Mesothelial cell of epicardium (in vitro differentiated cells): Measurements from ENCODE around the gene NUP214. TPM values are rescaled to one million over a fixed set of nuclear protein-coding genes. Genes with fewer than 3 reads are reported as not detected.

Experiments used
- DNase-seq, 2 experiments: peaks; one replicate each; pipeline ENCODE4 v3.0.0; 2021; ENCODE audit warnings: low spot score in 2 of 2; ENCODE audit not compliant: unreplicated experiment in 2 of 2
- H3K27ac Mint-ChIP-seq: 2 replicates; pipeline ENCODE4 v1.8.0; 2021; ENCODE audit warnings: mixed read lengths
- H3K27me3 Mint-ChIP-seq: 2 replicates; pipeline ENCODE4 v1.8.0; 2021; ENCODE audit warnings: low read depth, mixed read lengths
- H3K36me3 Mint-ChIP-seq: 2 replicates; pipeline ENCODE4 v1.8.0; 2021; ENCODE audit warnings: mixed read lengths
- H3K4me1 Mint-ChIP-seq: 2 replicates; pipeline ENCODE4 v1.8.0; 2021; ENCODE audit warnings: mixed read lengths
- H3K4me3 Mint-ChIP-seq: 2 replicates; pipeline ENCODE4 v1.8.0; 2021; ENCODE audit warnings: mild to moderate bottlenecking, moderate library complexity, mixed read lengths
- H3K9me3 Mint-ChIP-seq: 2 replicates; pipeline ENCODE4 v1.8.0; 2021; ENCODE audit warnings: mixed read lengths
- total RNA-seq: library from RNA; stranded (reverse); gene quantifications from 3 replicates; pipeline ENCODE4 v1.2.1, GENCODE V29; 2021
- TF ChIP-seq, protein P1 (sequence below): fragments of 200-600 bp; sonication (generic); IDR thresholded peaks from one replicate; pipeline ENCODE4 v1.5.0; 2021; ENCODE audit warnings: antibody characterized with exemption; ENCODE audit not compliant: unreplicated experiment

NUP214 gene
- total RNA-seq, 1 donor from 2014 or later = 69.4 TPM

DNA sequence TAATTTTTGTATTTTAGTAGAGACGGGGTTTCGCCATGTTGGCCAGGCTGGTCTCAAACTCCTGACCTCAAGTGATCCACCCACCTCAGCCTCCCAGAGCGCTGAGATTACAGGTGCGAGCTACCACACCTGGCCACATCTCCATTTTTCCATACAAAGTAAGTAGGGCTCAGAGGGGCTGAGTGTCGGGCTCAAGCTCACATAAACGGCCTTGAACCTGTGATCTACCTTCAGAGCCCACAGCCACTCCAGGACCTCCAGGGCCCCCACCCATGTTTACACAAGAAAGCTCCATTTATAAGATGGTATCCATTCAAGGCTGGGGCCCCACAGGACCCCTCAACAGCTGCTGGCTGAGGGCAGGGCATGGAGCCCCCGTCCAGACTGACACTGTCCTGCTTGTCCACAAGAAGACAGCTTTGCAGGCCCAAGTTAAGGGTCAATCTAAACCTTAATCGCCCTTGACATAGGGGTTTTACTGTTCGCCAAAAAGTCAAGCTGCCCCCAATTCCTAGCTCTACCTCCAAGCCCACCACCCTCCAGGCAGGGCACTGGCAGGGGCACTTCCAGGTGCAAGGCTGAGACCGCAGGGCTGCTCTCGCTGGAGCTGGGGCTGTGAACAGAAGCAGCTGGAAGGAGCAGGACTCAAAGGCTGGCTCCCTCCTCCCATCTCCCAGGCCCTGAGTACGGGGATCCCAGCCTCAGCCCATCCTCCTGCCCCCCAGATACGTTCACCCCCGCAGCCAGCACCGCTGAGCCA, 132.1 kb downstream of the NUP214 start:
- Mint-ChIP-seq H3K36me3 (no peaks in the 10 kb centered on the region), H3K27me3 (no peaks in the 10 kb centered on the region), H3K4me3 (no peak overlapping the region), H3K27ac (no peak overlapping the region), H3K4me1 (peaks cover 1% of the 10 kb centered on the region), H3K9me3 (no peaks in the 10 kb centered on the region)
- DNase-seq = no peak
- TF ChIP-seq, protein P1, sequence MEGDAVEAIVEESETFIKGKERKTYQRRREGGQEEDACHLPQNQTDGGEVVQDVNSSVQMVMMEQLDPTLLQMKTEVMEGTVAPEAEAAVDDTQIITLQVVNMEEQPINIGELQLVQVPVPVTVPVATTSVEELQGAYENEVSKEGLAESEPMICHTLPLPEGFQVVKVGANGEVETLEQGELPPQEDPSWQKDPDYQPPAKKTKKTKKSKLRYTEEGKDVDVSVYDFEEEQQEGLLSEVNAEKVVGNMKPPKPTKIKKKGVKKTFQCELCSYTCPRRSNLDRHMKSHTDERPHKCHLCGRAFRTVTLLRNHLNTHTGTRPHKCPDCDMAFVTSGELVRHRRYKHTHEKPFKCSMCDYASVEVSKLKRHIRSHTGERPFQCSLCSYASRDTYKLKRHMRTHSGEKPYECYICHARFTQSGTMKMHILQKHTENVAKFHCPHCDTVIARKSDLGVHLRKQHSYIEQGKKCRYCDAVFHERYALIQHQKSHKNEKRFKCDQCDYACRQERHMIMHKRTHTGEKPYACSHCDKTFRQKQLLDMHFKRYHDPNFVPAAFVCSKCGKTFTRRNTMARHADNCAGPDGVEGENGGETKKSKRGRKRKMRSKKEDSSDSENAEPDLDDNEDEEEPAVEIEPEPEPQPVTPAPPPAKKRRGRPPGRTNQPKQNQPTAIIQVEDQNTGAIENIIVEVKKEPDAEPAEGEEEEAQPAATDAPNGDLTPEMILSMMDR = no peak

DNA sequence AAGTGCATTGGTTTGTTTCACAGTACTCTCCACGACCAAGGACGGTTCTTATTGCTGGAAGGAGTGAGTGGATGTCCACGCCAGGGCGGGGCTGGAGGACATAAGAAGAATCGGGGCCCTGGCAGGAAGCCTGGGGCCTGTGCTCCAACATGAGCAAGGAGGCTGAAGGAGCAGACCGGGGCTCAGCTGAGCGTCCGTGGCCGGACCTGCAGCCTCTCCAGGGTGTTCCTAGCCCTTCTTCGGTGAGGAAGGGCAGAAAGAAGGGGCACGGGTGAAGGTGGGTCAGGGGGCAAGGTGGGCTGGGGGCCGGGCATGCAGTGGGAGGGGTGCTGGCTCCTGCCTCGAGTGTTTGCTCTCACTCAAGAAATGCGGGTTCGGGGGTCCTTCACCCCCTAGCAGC, 132.8 kb downstream of the NUP214 start:
- no peaks in the 10 kb centered on the region for H3K36me3 Mint-ChIP-seq
- H3K27me3 Mint-ChIP-seq = no peaks in the 10 kb centered on the region
- no peaks in the 10 kb centered on the region for H3K9me3 Mint-ChIP-seq
- H3K4me3 Mint-ChIP-seq = no peak overlapping the region
- no peak for DNase-seq
- no peak overlapping the region for H3K27ac Mint-ChIP-seq
- peaks cover 1% of the 10 kb centered on the region for H3K4me1 Mint-ChIP-seq
- TF ChIP-seq, protein P1 = no peak

DNA sequence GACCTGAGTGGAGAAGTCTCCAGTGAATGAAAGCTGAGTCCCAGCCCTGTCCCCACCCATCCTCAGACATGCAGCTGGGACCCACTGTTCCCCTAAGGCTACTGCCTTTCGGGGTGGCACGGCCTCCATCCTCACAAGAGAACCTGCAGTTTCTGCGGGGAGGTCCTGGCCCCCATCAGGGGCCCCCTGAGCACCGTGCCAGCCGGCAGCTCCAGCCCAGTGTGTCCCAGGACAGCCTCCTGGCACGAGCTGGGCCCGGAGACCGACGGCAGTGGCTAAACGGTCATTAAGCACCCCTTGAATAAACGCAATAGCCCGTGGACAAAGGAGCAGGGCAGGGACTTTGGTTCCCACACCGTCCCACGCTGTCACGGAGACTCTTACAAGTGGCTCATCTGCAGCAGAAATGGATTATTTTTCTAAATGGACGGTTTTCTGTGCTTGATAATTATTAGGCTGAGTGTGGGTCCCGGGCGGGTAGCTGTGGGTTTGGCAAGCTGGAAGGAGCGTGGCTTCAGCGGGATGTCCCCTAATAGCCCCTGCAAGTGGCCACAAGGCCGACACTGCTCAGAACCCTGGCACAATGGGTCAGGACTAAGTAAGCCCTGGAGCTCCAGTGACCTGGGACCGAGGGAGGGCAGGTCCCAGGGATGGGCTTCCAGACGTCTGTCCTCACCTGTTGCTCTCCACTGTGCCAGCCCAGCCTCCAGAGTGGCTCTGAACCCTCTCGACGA, 133.5 kb downstream of the NUP214 start:
- H3K4me3 Mint-ChIP-seq = no peak overlapping the region
- peaks cover 1% of the 10 kb centered on the region for H3K4me1 Mint-ChIP-seq
- no peaks in the 10 kb centered on the region for H3K27me3 Mint-ChIP-seq
- DNase-seq = no peak
- H3K9me3 Mint-ChIP-seq = no peaks in the 10 kb centered on the region
- TF ChIP-seq, protein P1 = no peak
- H3K36me3 Mint-ChIP-seq = no peaks in the 10 kb centered on the region
- no peak overlapping the region for H3K27ac Mint-ChIP-seq

DNA sequence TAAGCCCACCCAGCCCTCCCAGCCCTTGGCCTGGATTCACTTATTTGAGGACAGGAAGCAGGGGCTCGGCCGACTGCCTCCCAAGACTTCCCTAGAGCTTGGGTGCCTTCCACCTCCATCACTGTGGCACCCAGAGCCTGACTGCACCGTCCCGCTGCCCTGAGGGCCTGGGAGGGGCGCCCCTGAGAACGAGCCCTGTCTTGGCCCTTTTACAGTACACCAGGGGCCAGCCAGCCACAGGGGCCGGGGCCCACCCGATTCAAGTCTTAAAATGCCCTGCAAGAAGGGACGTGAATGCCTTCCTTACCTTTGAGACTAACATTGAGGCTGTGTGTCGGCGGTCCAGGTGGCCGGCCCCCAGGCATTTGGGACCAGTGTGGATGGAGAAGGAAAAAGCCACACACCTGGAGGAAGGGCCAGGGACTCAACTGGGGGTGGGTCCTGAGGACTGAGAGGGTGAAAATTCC, 134.1 kb downstream of the NUP214 start:
- peaks cover 1% of the 10 kb centered on the region for H3K4me1 Mint-ChIP-seq
- TF ChIP-seq, protein P1 = no peak
- no peaks in the 10 kb centered on the region for H3K27me3 Mint-ChIP-seq
- no peaks in the 10 kb centered on the region for H3K9me3 Mint-ChIP-seq
- H3K4me3 Mint-ChIP-seq = no peak overlapping the region
- H3K27ac Mint-ChIP-seq = no peak overlapping the region
- H3K36me3 Mint-ChIP-seq = no peaks in the 10 kb centered on the region
- DNase-seq = no peak

DNA sequence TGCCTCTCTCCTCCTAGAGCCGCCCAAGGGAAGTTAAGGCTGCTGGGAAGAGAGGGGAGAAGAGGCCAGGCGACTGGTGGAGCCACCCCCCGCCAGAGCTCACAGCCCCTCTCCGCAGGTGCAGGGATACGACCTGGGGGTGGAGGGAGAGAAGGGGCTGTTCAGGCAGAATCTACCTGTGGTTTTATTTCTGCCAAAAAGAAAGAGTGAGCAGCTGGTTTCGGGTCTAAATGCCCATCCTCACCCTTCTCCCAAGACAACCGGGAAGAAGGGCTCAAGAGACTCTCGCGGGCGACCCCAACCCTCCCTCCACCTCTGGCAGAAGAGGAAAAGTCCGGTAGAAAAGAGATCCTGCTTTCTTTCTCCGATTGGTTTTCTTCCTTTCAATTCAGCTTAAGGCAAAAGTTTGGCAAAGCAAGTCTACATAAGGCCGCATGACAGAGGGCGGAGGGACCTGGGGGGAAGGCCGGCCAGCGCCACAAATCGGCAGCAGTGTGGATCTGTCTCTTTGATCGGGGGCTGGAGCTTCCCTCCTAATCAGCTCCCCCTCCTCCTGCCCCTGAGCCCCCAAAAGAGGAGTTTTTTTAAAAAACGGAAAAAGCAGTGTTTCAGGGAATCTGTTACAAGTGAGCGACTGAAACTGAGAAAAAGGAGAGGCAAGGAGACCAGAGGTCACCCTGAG, 134.7 kb downstream of the NUP214 start:
- Mint-ChIP-seq H3K27ac (no peak overlapping the region), H3K27me3 (no peaks in the 10 kb centered on the region), H3K36me3 (no peaks in the 10 kb centered on the region), H3K4me3 (no peak overlapping the region), H3K4me1 (peaks cover 1% of the 10 kb centered on the region), H3K9me3 (no peaks in the 10 kb centered on the region)
- no peak for DNase-seq
- TF ChIP-seq, protein P1 = no peak
